ENCODE measurements around the gene TMEM161B. TPM values are rescaled to one million over a fixed set of nuclear protein-coding genes. Genes with fewer than 3 reads are reported as not detected.
"Not testable (repeated sequence)": the region's sequence is repeated elsewhere in the genome, so short reads cannot be mapped to it uniquely, and the experiment has no call there.

TMEM161B gene
- total RNA-seq, 1 donor from 2014 or later, result 24.1 TPM

DNA sequence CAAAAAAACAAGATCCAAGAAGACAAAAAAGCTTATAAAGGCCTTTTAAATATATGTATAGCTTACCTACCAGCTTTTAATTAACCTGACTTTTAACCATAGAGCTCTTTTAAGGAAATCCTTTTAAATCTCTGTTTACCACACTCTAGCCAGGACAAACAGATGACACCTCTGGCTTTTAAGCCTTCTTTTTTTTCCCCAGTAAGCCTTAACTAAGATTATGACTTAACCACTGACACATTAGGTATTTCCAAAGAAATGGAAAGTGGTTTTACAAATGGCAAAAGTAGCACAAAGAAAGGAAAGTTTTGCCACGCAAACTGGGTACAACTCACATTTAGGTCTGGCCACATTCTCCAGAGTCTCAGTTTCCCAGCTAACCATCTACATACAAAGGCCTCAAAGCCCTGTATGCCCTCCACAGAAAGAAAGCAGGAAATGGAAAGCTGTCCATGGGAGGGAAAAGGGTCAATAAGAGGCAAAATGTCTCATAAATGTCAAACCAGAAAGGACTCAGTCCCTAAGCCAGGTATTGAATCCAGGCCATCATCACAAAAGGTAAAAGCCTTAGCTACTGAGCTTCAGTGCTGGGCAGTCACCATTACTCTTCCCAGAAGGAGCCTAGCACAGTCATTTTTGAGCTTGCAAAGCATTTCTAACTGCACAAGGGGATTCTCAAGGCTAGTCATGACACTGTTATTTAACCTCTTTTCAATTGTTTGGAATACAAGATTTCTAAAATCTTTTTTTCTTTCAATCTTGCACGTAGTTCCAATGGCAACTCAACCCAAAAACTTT, 19.7 kb downstream of the TMEM161B start:
- DNase-seq (ENCODE audit: low spot score), result no peak

GRCh38 chr5:88248094-88248493, 20.6 kb downstream of the TMEM161B start:
- DNase-seq (ENCODE audit: low spot score), result no peak

DNA sequence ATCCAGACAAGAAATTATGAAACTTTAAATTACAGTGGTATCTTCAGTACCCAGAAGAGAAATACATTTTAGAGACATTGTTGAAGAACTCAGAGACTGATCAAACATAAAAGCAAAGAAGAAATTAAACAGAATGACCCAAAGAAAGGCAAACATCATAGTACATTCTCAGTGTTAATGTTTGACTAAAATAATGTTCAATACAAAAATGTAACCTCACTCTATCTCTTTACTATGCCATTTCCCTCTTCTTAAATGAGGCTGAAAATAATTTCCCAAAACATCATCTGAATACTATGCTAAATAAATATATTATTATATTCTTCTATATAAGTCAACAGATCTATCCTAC, 22.8 kb downstream of the TMEM161B start:
- no peak for DNase-seq (ENCODE audit: low spot score)

- DNase-seq (ENCODE audit: low spot score), result no peak
Observed at GRCh38 chr5:88245241-88245892, 23.3 kb downstream of the TMEM161B start.

GRCh38 chr5:88244686-88245085, 24.0 kb downstream of the TMEM161B start:
- no peak for DNase-seq (ENCODE audit: low spot score)

DNA sequence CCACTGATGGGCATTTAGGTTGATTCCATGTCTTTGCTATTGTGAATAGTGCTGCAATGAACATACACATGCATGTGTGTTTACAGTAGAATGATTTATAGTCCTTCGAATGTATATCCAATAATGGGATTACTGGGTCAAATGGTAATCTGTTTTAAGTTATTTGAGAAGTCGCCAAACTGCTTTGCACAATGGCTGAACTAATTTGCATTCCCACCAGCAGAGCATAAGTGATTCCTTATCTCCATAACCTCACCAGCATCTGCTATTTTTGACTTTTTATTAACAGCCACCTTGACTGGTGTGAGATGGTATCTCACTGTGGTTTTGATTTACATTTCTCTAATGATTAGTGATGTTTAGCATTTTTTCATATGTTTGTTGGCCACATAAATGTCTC, 25.2 kb downstream of the TMEM161B start:
- DNase-seq (ENCODE audit: low spot score), result not testable (repeated sequence)

DNA sequence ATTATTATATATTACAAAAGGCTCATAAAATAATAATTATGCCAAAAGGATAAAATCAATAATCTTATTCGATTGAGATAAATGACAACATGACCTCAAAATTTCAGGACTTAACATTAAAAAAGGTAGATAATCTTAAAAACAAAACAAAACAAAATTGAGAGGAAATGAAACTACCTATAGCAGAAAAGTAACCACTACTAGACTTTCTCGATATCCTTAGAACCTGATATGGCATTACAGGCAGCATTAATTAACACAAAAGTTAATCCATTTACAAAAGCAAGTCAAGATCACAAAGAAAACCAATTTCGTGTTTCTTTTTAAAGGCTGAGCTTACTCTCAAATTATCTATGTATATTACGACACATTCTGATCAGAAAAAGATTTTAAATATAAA, 29.9 kb downstream of the TMEM161B start:
- DNase-seq (ENCODE audit: low spot score), result no peak

GRCh38 chr5:88236866-88237642, 31.6 kb downstream of the TMEM161B start:
- DNase-seq (ENCODE audit: low spot score), result no peak

DNA sequence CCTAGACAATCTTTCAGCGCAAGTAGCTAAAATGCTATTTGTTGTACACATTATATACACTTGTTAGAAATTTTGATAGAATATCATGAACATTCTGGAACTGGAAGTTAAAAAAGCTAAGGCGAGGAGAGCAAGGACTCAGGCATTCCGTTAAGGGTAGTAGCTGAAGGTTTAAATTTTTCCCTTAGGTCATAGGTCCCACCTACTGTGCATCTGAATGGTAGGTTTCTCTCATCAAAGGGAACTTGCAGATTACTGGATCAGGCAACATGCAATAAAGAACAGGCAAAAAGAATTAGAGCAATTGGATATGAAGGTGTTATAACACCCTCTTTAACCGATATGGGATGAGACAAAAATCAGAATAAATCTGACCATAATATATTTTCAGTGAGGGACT, 32.8 kb downstream of the TMEM161B start:
- DNase-seq (ENCODE audit: low spot score), result no peak

- DNase-seq (ENCODE audit: low spot score), result no peak
Observed at GRCh38 chr5:88235346-88235745, 33.3 kb downstream of the TMEM161B start.

- no peak for DNase-seq (ENCODE audit: low spot score)
Observed at GRCh38 chr5:88230546-88231066, 38.0 kb downstream of the TMEM161B start.

DNA sequence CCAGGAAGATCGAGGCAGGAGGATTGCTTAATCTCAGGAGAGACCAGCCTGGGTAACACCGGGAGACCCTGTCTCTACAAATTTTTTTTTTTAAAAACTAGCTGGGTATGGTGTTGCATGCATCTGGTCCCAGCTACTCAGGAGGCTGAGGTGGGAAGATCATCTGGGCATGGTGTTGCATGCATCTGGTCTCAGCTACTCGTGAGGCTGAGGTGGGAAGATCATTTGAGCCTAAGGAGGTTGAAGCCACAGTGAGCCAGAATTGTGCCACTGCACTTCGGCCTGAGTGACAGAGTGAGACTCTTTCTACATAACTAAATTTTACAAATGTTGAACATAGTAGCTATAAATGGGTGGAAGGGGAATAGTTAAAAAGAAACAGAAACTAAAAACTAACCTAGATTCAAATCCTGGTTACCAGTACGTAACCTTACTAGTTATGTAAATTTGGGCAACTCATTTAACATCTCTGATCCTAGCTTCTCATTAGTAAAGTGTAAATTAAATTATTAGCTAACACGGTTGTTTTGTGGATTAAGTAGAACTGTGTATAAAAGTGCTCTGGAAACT, 41.7 kb downstream of the TMEM161B start:
- DNase-seq (ENCODE audit: low spot score), result no peak

GRCh38 chr5:88214655-88215054, 54.0 kb downstream of the TMEM161B start:
- DNase-seq (ENCODE audit: low spot score), result no peak

GRCh38 chr5:88207575-88207974, 61.1 kb downstream of the TMEM161B start:
- DNase-seq (ENCODE audit: low spot score), result no peak

- no peak for DNase-seq (ENCODE audit: low spot score)
Observed at GRCh38 chr5:88203981-88204750, 64.5 kb downstream of the TMEM161B start.

DNA sequence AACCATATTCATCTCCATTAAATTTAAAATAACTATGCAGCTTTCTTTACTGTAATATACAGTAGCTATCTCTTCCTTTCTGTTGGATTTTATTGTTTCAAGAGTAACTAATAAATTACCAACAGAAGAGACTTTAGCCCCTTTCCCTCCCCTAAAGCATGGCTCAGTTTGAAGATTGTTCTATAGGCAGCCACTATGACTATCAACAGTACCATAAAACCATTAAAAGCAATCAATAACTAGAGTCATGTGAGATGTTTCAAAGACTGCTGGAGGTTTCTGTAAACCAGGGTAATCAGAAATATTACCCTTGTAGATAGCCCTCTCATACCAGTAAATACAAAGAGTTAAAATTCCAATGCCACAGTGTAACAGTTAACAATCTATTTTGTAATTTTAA, 73.0 kb downstream of the TMEM161B start:
- no peak for DNase-seq (ENCODE audit: low spot score)

- DNase-seq (ENCODE audit: low spot score), result no peak
Observed at GRCh38 chr5:88193896-88194295, 74.7 kb downstream of the TMEM161B start.

DNA sequence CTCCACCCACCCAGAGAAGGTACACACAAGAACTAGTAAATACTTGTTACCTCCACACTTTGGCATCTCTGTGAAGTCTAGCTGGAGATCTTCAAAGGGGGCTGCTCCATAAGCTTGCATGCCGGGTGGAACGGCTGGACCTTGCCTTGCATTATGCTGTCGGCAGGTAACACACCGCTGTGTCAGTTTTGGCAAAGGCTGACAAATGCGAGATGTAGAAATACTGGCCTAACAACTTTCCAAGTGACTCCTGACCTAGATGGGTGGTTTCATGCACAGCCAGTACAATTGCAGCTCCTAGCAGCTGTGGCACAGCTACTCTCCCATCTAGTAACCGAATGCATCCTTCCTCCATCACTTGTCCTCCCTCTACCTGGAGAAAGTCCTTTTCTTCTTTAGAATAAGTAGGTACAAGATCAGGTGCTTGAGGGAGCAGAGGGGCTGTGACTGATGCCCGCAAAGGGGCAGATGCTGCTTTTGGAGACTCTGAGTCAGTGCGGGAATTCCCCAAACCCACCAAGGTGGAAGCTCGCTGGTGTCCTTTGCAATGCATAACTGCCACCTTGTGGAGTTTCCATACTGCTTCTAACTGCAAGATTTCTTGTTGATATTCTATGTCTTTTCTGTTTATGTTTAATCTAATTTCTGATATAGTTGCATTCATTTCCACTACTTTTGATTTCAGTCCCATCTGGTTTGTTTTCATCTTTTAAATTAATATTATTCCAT, 78.4 kb downstream of the TMEM161B start:
- no peak for DNase-seq (ENCODE audit: low spot score)

DNA sequence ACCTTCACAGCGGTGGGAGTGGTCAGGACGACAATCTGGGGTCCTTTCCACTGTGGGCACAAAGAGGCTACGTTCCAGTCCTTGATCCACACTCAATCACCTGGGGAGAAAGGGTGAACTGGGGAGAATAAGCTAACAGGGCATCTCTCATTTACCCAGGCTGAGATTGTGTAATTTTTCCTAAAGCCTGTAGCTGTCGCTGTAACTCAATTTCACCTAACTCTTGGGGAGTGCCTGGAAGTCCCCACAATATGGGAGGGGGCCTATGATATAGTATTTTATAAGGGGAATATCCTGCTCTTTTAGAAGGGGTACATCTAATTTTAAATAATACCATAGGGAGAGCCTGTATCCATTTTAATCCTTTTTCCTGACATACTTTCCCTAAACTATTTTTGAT, 79.2 kb downstream of the TMEM161B start:
- DNase-seq (ENCODE audit: low spot score), result not testable (repeated sequence)

DNA sequence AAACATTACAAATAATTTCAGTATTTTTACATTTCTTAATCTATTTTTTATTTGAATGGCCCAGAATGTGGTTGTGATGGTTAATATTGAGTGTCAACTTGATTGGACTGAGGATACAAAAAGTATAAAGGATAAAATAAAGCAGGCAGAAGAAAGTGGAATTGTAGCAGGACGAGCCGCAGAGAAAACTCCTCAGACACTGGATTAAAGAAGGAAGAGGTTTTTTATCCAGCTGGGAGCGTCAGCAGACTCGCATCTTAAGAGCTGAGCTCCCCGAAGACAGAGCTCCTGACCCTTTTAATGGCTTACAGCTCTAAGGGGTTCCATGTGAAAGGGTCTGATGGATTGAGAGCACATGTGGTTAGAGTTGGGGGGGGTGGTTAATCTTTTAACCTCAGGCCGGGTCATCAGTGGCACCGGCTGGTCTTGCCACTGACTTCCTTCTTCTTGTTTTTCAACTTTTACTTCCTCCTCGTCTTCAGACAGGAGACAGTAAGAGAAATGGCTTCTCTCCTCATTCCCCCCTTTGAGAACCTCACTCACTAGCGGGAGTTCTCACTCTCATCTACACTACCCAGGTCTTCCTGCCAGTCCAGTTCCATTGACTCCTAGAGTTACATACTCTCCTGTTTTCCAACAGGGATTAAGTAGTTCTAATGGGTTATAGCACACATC, 80.0 kb downstream of the TMEM161B start:
- DNase-seq (ENCODE audit: low spot score), result no peak
